ENCODE results near the gene GPX5. TPM values are rescaled to one million over a fixed set of nuclear protein-coding genes. Genes with fewer than 3 reads are reported as not detected.

GPX5 gene
- total RNA-seq, 1 donor from 2014 or later, result not detected

DNA sequence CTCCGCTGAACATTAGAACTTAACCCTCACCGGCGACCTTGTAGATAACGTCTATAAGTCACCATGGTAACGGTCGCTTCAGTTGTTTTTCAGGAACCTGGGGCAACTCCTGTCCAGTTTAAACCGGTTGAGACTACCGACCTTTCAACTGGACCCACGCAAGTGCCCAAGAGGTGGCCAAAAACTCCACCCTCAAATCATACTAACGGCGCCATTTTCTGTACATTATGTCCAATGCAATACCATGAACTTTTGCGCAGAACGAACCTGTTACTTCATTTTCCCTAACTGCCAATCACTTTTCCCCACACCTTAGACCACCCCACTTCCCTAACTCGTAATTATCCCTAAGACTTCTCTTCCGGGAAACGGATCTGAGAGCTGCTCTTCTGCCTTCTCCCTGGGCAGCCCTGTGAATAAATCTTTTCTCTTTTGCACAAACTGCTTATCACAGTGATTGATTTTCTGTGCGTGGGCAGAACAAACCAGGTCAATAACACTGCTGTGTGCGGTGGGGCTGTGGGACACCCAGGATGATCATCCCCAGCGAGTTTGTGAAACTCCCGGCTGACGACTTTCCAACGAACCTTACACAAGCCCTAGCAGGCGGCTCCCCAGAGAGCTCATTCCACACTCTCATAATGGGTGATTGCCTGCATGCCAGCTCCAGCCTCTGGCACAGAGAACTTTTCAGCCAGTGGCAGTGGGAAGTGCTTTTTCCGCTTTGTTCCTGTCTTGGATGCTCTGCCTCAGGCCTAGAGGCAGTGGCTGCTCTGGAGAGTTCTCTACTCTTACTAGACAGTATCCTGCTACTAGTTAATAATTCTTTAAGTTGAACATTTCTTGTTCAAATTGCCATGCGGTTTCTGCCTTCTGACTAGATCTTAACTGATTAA, 28.6 kb downstream of the GPX5 start:
- DNase-seq (ENCODE audit: low read depth in 2 of 2), result no peak

DNA sequence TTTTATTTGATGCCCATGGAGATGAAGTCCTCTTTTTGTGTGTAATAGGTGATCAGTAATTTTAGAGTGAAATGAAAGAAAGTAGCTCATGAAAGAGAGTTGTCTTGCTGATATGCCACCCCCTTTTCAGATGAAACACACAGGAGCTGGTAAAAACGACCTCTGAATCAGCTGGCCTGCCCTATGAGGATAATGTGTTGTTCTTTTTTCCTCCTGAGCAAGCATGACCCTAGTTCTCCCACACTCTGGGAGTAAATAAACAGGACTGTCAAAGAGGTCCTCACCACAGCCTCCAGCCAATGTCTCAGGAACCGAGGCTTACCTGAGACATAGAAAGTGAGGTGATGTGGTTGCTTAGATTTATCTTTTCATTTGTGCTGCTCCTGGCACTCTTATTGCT, 29.5 kb downstream of the GPX5 start:
- no peak for DNase-seq (ENCODE audit: low read depth in 2 of 2)

DNA sequence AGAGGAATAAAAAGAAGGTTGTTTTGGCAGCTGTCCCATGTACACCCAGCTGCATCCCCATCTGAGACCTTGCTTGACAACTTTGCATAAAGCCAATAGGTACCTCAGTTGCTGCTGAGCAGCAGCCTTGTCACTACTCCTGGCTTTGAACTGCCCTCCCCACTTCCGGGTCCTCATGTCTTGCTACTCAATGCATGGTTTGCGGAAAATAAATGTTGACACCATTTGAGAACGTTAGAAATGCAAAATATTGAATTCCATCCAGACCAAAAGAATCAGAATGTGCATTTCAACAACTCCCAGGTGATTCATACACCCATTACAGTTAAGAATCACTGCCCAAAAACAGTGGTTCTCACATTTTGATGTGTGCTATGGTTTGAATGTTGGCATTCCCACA, 32.9 kb downstream of the GPX5 start:
- DNase-seq (ENCODE audit: low read depth in 2 of 2), result no peak

DNA sequence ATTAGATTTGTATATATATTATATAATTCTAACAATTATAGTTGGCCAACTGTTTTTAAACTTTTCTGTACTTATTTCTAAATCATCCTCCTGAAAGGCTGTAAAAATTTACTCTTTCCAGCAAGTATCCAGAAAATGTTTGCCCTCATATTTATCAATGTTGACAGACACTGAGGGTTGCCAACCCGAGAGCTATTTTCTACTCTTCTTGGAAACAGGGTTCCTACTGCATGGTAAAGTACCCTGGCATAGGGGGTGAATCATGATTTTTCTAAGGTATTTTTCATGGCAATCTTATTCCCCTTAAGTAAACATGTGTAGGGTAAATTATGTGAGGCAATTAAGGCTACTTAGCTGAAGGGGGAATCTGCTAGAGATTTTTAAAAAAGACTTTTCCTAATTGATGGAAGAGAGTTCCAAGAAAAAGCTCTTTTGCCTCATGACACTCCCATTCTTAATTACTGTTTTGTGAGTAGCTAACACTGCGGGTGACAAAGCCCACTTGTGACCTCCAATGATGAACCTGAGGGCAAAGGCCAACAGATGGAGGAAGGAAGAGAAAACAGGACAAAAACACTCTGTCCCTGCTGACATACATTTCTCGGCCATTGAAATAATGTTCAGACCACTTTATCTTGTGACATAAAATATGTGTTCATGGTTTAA, 37.9 kb downstream of the GPX5 start:
- no peak for DNase-seq (ENCODE audit: low read depth in 2 of 2)

DNA sequence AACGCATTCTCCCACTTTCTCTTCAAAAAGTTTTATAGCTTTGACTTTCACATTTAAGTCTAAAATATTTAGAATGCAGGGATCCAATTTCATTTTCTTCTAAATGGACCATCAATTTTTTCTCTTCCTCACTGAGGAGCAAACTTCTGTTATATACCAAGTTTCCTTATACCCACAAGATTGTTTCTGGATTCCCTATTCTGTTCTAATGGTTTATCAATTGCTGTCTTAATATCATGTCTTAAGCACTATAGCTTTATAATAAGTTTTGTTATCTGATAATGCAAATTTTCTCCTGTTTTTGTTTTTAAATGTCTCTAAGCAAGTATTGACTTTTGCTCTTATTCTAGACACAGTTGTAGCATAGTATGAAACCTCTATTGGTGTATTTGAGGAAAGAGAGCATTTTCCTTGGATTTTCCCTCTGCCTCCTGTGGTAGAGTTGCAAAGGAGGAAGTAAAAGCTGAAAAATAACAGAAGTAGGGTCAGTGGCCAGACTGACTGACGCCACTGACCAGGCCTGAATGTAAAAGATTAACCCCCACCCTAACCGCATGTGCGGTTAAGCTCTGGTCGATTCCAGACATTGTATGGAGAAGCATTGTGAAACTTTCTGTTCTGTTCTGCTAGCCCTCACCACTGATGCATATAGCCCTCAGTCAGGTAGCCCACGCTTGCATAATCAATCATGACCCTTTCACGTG, 40.3 kb downstream of the GPX5 start:
- no peak for DNase-seq (ENCODE audit: low read depth in 2 of 2)

DNA sequence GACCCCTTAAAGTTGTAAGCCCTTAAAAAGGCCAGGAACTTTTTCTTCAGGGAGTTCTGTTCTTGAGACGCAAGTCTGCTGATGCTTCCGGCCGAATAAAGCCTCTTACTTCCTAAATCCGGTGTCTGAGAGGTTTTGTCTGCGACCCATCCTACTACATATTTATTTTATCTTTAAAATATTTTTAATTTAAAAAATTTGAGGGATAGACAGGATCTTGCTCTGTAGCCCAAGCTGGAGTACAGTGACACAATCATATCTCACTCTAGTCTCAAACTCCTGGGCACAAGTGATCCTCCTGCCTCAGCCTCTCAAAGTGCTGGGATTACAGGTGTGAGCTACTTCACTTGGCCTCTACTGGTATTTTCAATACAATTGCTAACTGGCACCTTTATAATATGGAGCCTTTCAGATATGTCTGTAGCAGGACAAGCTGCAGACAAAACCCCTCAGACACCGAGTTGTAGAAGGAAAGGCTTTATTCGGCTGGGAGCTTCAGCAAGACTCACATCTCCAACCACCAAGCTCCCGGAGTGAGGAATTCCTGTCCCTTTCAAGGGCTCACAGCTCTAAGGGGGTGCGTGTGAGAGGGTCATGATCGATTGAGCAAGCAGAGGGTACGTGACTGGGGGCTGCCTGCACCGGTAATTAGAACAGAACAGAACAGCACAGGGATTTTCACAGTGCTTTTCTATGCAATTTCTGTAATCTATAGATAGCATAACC, 41.0 kb downstream of the GPX5 start:
- no peak for DNase-seq (ENCODE audit: low read depth in 2 of 2)

DNA sequence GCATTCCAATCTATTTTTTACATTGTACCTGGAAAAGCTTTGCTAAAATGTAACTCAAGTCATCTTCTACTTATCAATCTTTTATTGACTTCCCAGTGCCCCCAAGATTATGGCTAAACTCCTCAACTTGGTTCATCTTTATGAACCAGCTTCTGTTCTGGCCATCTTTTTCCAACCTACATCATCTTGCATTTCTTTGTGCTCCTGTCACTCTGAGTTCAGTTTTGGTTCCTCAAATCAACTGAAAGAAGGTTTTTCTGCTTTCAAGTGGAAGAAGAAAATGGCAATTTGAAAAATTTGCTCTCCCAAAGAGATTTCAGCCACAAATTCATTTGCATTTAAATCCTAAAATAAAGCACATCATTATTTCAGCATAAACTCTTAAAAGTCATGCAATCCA, 41.8 kb downstream of the GPX5 start:
- no peak for DNase-seq (ENCODE audit: low read depth in 2 of 2)

DNA sequence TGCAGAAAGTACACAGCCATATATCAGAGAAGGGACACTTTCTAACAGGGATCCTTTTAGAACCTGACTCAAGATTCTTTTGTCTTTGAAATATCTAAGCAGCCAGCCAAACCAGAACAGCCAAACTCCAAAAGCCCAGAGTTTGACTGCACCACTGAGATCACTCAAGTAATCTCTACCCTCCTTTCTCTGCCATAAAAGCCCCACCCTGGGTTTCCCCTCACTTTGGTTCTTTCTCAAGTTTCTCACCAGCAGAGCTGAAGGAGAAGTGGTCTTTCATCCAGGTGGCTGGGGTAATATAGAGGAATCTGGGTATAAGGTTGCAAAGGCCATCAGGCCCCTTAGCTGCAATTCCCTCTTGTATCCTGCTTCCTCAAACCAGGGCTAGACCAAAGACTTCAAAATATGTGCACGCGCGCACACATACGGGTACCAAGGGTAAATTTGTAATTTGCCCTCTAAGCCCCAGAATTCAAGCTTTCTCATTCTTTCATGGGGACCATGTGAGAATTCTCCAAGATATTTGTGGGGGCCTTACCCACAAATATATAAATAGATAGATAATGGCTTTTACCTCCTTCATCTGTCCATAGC, 42.9 kb downstream of the GPX5 start:
- DNase-seq (ENCODE audit: low read depth in 2 of 2), result no peak

DNA sequence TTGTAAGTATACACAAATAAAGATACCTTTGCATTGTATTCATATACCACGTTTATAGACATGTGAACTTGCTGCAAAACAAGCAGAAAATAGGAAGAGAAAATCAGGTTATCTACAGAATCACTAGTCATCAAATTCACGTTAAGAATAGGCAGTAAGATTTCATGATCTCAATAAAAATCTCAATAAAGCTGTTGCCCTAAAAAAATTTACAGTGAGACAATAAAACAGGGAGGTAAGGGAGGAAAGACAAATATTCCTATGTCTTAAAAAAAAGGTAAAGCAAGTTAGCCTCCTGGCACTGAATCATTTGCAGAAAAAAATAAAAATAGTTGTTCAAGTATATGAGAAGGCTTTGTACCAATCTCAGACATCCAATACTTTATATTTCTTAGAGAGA, 44.1 kb downstream of the GPX5 start:
- DNase-seq (ENCODE audit: low read depth in 2 of 2), result no peak

DNA sequence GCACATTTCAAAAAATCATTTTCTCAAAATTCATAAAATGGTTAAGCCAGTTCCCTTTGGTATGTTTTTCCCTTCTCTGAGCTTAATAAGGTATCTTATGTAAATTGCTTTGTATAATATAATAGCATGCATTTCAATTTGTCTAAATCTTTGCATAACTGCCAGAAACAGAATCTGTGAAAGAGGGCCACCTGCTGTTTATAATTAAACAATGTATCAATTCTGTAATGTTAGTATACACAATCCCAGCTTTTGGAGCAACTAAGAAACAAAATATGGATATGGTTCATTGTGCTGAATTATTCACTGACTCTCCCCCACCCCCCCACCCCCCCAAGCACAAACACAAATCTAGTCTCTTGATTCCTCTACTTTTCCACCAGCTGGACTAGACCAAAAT, 54.8 kb downstream of the GPX5 start:
- DNase-seq (ENCODE audit: low read depth in 2 of 2), result no peak

DNA sequence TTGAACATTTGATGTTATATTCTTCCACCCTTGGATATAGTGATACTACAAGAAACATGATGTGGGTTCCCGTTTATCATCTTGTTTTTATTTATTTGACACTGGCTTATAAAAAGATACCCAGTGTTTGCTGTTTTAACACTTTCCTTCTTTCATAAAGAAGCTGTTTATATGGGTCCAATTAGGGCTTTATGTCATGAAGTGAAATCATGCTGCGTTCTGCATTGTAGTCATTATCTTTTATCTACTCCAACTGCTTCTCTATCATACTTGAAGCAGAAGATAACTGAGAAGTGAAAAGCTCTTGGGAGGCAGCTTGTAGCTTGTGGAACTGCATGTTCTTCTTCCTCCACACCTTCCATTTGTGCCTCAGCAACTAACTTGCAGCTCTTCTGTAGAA, 57.8 kb downstream of the GPX5 start:
- no peak for DNase-seq (ENCODE audit: low read depth in 2 of 2)

Other genes with a start within 250 kb of the GPX5 start
- 4.6 and 5.2 TPM in 2 replicates for gene PGBD1, start 244.3 kb upstream of the GPX5 start, total RNA-seq
- gene ZSCAN31, start 189.7 kb upstream of the GPX5 start, total RNA-seq, result 6.6 and 12.1 TPM in 2 replicates
- 4.2 and 4.6 TPM in 2 replicates for gene ZKSCAN3, start 175.9 kb upstream of the GPX5 start, total RNA-seq
- gene ZSCAN12, start 126.1 kb upstream of the GPX5 start, total RNA-seq, result 2.1 and 3.2 TPM in 2 replicates
- under 0.01 and 0.26 TPM in 2 replicates for gene ZSCAN23, start 82.4 kb upstream of the GPX5 start, total RNA-seq
- not detected in 2 replicates for gene GPX6, start 10.1 kb upstream of the GPX5 start, total RNA-seq